Activated CD4-positive, alpha-beta T cell treated with anti-CD3 and anti-CD28 coated beads, Interleukin-2, amount 50 U/mL, for 24 hours (primary cell): ENCODE measurements around the gene UGT2B17.

Experiments used
- DNase-seq, 2 donors: peaks; one replicate each; pipeline ENCODE4 v3.0.0-alpha.2; 2020; ENCODE audit warnings: low read depth in 1 of 2, low spot score in 1 of 2

UGT2B17 gene

DNA sequence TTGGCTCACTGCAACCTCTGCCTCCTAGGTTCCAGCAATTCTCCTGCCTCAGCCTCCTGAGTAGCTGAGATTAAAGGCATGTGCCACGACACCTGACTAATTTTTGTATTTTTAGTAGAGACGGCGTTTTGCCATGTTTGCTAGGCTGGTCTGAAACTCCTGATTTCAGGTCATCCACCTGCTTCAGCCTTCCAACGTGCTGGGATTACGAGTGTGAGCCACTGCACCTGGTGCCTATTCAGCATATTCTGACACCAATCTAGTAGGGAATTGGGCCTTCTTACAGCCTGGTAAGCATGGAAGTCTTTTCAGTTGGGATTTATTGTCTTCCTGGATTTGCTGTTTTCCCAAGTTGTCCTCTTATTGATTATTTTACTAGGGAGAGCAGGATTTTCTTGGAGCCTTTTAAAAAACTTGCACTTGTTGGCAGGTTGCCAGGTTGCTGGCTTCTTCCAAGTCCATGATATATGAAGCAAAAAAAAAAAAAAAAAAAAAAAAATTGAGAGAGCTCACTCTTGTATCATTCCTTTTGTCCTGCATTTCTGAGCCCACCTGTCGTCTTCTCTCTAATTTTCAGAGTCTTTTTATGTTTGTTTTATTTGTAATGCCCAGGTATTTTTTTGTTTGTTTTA, 85.2 kb downstream of the UGT2B17 start:
- no peak for DNase-seq

DNA sequence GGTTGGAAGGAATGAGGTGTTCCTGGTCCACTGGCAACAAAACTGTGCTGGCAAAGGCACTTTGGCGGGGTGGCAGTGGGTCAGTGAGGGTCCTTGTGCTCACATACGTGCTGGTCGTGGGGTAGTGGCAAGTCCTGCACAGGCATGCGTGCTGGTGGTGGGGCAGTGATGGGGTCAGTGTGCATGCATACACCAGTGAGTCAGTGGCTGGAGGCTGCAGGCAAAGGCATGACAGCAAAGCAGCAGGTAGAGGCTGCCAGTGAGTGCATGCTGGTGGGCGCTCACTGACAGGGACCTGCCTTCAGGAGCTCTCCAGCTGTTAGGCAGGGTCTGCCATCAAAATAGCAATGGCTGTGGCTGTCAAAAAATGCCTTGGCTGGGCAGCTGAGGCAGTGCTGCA, 86.8 kb downstream of the UGT2B17 start:
- no peak for DNase-seq
